Uterus (tissue), 4 donors: ENCODE measurements around the gene SAXO1. TPM values are rescaled to one million over a fixed set of nuclear protein-coding genes. Genes with fewer than 3 reads are reported as not detected.

ENCODE experiments used
- DNase-seq, 2 donors: peaks; one replicate each; pipeline ENCODE4 v3.0.0-alpha.2; 2019 to 2020
- H3K27ac ChIP-seq, 2 donors: fragments of 200-600 bp; sonication (generic); 1 replicate in 1 of 2; 2 replicates in 1 of 2; pipeline ENCODE4 v1.5.1; 2016 to 2018
- H3K27me3 ChIP-seq, 2 donors: fragments of 200-600 bp; sonication (generic); one replicate each; pipeline ENCODE4 v1.5.1; 2018 to 2019; ENCODE audit warnings: control low read depth in 1 of 2
- H3K36me3 ChIP-seq, 2 donors: fragments of 200-600 bp; sonication (generic); one replicate each; pipeline ENCODE4 v1.5.1; 2019; ENCODE audit warnings: control low read depth in 1 of 2
- H3K4me1 ChIP-seq, 2 donors: fragments of 200-600 bp; sonication (generic); one replicate each; pipeline ENCODE4 v1.5.1; 2018 to 2019; ENCODE audit warnings: control low read depth in 1 of 2
- H3K4me3 ChIP-seq, 2 donors: fragments of 200-600 bp; sonication (generic); 1 replicate in 1 of 2; 2 replicates in 1 of 2; pipeline ENCODE4 v1.5.1; 2018 to 2019; ENCODE audit warnings: mild to moderate bottlenecking in 1 of 2
- H3K9me3 ChIP-seq, 2 donors: fragments of 200-600 bp; sonication (generic); one replicate each; pipeline ENCODE4 v1.5.1; 2019; ENCODE audit warnings: control low read depth in 1 of 2
- POLR2A ChIP-seq, 2 donors: fragments of 450-650 bp; IDR thresholded peaks; one replicate each; pipeline ENCODE4 v1.6.1; 2016; ENCODE audit warnings: antibody characterized with exemption in 2 of 2, mild to moderate bottlenecking in 1 of 2, moderate library complexity in 1 of 2
- intact Hi-C: fragments of 100-400 bp; cut with DNase I; formaldehyde crosslinking; loops from one replicate; pipeline ENCODE4 v1.15.1; 2023; ENCODE audit warnings: low total_unique reads
- total RNA-seq, 4 donors: library from RNA; depleted of rRNA in 3 of 4; stranded (reverse); fragments of >200 nt in 3 of 4; gene quantifications; one replicate each; pipeline versions ENCODE4 v1.1.0 to v1.2.4, GENCODE V29; 2014 to 2023
- TF ChIP-seq, protein P1 (sequence below), 4 experiments: fragments of 200-600 bp in 2 of 4; fragments of 450-650 bp in 2 of 4; sonication (generic) in 2 of 4; IDR thresholded peaks; one replicate each; pipeline ENCODE4 v1.5.1; 2016 to 2019; ENCODE audit warnings: antibody characterized with exemption in 4 of 4, mild to moderate bottlenecking in 2 of 4, moderate library complexity in 1 of 4
- donor health status: DM: yes; HTN: yes; CAD: no.

Gene SAXO1
- total RNA-seq, 4 donors from 2014 or later: 0.14 to 0.37 TPM; not detected in 2

DNA sequence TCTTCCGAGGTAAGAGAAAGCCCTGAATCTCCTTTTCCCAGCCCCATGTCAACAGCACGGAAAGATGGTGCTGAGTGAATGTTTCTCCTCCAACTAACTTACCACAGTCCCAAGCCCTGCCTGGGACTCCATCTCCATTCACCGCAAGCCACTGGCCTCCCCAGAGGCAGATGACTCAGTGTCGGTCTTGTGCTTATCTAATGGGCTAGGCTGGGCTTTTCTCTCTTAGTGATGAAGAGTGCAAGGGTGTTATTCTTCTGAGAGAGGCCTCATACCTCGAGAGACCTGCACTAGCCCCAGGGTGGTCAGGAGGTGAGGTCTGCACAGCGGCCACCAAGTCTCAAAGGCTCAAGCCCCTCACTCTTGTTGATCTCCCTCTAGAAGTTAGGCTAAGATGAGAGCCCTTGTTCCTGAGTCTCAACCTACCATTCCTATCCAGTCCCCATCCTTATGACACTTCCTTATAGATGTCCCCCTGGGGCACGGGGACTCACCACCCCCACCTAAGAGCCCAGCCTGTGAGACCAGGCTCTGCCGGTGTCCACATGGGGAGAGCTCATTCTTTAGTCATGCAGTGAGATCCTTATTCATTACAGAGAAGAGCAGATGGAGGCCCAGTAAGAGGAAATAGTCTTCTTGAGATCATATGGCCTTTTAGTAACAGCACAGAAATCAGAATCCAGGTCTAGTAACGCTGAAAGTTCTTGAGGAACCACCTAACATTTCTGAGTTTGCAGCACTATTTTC lies 127.0 kb downstream of the SAXO1 start:
- TF ChIP-seq, protein P1, sequence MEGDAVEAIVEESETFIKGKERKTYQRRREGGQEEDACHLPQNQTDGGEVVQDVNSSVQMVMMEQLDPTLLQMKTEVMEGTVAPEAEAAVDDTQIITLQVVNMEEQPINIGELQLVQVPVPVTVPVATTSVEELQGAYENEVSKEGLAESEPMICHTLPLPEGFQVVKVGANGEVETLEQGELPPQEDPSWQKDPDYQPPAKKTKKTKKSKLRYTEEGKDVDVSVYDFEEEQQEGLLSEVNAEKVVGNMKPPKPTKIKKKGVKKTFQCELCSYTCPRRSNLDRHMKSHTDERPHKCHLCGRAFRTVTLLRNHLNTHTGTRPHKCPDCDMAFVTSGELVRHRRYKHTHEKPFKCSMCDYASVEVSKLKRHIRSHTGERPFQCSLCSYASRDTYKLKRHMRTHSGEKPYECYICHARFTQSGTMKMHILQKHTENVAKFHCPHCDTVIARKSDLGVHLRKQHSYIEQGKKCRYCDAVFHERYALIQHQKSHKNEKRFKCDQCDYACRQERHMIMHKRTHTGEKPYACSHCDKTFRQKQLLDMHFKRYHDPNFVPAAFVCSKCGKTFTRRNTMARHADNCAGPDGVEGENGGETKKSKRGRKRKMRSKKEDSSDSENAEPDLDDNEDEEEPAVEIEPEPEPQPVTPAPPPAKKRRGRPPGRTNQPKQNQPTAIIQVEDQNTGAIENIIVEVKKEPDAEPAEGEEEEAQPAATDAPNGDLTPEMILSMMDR (IDR thresholded peaks at IDR 0.05): no peak
- TF ChIP-seq POLR2A (IDR thresholded peaks at IDR 0.05): no peak
- Histone ChIP-seq H3K9me3 (no peaks in the 10 kb centered on the region), H3K27me3 (no peaks in the 10 kb centered on the region), H3K36me3 (no peaks in the 10 kb centered on the region), H3K4me1 (no peaks in the 10 kb centered on the region), H3K27ac (no peak overlapping the region), H3K4me3 (no peak overlapping the region)
- no peak for DNase-seq
- intact Hi-C loops: no loop called here

DNA sequence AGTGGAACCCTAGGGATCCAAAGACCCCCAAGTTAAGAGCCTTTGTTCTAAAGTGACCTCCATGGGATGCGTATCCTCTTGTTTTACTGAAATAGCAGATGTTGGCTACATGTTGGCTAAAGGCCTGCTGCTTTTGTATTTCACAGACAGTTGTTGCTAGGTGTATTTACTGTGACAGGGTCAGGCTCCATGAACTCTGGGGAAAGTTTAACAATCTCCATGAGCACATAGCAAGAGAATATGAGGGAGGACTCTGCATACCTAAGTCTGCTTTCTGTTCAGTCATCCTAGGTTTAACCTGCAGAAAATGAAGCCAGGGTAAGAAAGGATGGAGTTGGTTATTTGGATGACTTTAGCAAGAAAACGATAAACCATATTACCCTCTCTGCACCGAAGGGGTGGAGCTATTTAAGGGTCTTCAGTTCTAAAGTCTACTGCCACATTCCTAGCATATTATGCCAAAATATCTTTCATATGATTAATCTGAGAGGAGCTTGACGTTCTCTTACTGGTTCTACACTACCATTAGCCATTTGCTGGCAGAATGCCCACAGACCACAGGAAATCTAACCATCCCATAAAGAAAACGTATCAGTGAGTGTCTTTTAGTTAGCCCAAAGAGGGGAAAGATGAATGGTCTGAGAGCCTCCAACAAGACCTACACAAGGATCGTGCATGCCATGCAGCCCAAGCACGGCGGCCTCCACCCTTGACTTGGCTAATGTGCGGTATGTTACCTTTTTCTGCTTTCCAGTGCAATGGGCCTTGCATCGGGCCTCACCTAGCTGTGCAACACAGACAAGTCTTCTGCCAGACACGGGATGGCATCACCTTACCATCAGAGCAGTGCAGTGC lies 127.8 kb downstream of the SAXO1 start:
- no peak for DNase-seq
- no peaks in the 10 kb centered on the region for H3K4me1 ChIP-seq
- no peaks in the 10 kb centered on the region for H3K36me3 ChIP-seq
- H3K27ac ChIP-seq: no peak overlapping the region
- H3K27me3 ChIP-seq: no peaks in the 10 kb centered on the region
- H3K9me3 ChIP-seq: no peaks in the 10 kb centered on the region
- intact Hi-C loops: no loop called here
- no peak overlapping the region for H3K4me3 ChIP-seq
- TF ChIP-seq POLR2A (IDR thresholded peaks at IDR 0.05): no peak
- TF ChIP-seq, protein P1 (IDR thresholded peaks at IDR 0.05): no peak

DNA sequence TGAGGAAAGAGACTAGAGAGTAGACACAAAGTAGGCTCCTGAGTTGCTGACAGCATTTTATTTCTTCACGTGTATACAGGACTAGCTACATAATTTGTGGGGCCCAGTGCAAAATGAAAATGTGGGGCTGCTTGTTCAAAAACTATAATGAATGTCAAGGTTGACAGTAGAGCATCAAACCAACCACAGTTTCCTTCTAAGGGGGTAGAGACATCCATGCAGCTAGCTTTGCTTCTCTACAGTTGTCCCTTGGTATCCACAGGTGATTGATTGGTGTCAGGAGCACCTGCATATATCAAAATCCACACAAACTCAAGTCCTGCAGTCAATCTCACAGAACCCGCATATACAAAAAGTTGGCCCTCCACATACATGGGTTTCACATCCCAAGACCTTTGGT lies 129.6 kb downstream of the SAXO1 start:
- intact Hi-C loops: no loop called here
- H3K27me3 ChIP-seq: no peaks in the 10 kb centered on the region
- no peaks in the 10 kb centered on the region for H3K9me3 ChIP-seq
- H3K27ac ChIP-seq: no peak overlapping the region
- TF ChIP-seq POLR2A (IDR thresholded peaks at IDR 0.05): no peak
- TF ChIP-seq, protein P1 (IDR thresholded peaks at IDR 0.05): no peak
- no peak for DNase-seq
- H3K36me3 ChIP-seq: no peaks in the 10 kb centered on the region
- H3K4me1 ChIP-seq: no peaks in the 10 kb centered on the region
- H3K4me3 ChIP-seq: no peak overlapping the region

DNA sequence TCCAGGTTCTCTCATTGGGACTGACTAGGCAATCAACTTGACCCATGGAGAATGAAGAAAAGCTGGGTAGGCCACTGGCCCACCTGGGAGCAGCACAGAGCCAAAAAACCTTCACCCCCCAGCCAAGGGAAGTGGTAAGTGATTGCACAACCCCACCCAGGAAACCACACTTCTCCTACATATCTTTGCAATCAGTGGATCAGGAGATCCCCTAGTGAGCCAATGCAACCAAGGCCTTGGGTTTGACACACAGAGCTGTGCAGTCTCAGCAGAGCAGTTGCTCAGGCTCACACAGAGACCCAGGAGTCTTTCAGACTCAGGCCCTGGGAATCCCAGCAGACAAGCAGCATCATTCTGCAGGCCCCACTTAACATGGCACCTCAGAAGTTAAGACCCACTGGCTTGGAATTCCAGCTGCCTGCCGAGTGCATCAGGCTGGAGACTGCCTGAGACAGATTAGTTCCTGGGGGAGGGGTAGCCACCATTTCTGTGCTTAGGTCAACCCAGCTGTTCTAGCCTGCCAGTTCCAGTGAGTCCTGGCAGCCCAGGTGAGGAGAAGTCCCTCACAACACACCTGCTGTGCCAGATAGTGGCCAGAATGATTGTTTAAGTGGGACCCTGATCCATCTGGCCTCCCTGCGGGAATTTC lies 136.4 kb downstream of the SAXO1 start:
- no peaks in the 10 kb centered on the region for H3K27me3 ChIP-seq
- no peak overlapping the region for H3K27ac ChIP-seq
- DNase-seq: no peak
- intact Hi-C loops: no loop called here
- H3K4me3 ChIP-seq: no peak overlapping the region
- H3K36me3 ChIP-seq: no peaks in the 10 kb centered on the region
- peaks cover 0 to 16% of the 10 kb centered on the region in 2 donors for H3K9me3 ChIP-seq
- H3K4me1 ChIP-seq: no peaks in the 10 kb centered on the region
- TF ChIP-seq, protein P1 (IDR thresholded peaks at IDR 0.05): no peak
- TF ChIP-seq POLR2A (IDR thresholded peaks at IDR 0.05): no peak
